Lower leg skin (tissue), 3 donors: ENCODE data around the gene CA10.

Experiments
- POLR2A ChIP-seq, 2 donors: fragments of 450-650 bp; IDR thresholded peaks; one replicate each; pipeline ENCODE4 v1.6.1; 2016 to 2017; ENCODE audit warnings: antibody characterized with exemption in 2 of 2, mild to moderate bottlenecking in 1 of 2, moderate library complexity in 1 of 2
- TF ChIP-seq, protein P1 (sequence below), 3 donors: fragments of 450-650 bp; IDR thresholded peaks; one replicate each; pipeline ENCODE4 v1.5.1; 2016; ENCODE audit warnings: antibody characterized with exemption in 3 of 3, mild to moderate bottlenecking in 3 of 3, moderate library complexity in 2 of 3

DNA sequence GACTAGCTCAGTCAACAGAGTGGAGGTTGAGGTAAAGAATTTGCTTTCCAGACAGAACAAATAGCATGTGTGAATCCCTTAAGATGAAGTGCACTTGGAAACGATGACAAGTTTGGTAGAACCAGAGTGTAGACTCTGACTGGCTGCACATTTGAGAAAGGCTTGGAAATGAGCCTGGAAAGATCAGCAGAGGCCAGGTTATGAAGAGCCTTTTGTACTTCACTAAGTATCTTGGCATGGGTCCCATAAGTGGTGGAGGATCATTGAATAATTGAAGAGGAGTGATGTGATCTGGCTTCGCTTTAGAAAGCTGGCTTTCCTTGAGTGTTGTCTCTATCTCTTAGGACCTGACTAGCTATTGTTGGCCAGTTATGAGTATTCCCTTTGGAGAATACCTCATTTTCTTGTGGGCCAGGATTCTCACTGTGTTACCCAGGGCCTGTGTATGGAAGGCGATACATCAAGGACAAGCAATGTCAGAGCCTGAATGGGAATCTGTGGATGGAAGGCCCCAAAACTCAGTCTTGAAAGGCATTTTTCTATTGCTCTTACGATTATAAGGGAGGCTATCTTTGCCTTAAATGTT, 568.4 kb downstream of the CA10 start:
- TF ChIP-seq, protein P1, sequence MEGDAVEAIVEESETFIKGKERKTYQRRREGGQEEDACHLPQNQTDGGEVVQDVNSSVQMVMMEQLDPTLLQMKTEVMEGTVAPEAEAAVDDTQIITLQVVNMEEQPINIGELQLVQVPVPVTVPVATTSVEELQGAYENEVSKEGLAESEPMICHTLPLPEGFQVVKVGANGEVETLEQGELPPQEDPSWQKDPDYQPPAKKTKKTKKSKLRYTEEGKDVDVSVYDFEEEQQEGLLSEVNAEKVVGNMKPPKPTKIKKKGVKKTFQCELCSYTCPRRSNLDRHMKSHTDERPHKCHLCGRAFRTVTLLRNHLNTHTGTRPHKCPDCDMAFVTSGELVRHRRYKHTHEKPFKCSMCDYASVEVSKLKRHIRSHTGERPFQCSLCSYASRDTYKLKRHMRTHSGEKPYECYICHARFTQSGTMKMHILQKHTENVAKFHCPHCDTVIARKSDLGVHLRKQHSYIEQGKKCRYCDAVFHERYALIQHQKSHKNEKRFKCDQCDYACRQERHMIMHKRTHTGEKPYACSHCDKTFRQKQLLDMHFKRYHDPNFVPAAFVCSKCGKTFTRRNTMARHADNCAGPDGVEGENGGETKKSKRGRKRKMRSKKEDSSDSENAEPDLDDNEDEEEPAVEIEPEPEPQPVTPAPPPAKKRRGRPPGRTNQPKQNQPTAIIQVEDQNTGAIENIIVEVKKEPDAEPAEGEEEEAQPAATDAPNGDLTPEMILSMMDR (IDR thresholded peaks at IDR 0.05) = no peak
- no peak for TF ChIP-seq POLR2A (IDR thresholded peaks at IDR 0.05)
